ENCODE results near the gene CTSL. TPM values are rescaled to one million over a fixed set of nuclear protein-coding genes. Genes with fewer than 3 reads are reported as not detected.

CTSL gene
- total and polyA plus RNA-seq, 2 of the 13 experiments (the other 11 are each of a cell fraction or from before 2014, with no cell fraction given) = 78.1 to 113 TPM

GRCh38 chr9:87714819-87715218 is 11.1 kb upstream of the CTSL start (continued):
- TF ChIP-seq KLF11 (CRISPR knock-in tag; IDR thresholded peaks at IDR 0.05) = no peak
- TF ChIP-seq KLF6 (CRISPR knock-in tag; IDR thresholded peaks at IDR 0.05) = peak; percentile 60; the same call in 1 of the 2 replicates
- 0 out of 2 replicates have a peak, but pooled peaks have one; percentile 29 for TF ChIP-seq HOXA3 (CRISPR knock-in tag; IDR thresholded peaks at IDR 0.05)
- TF ChIP-seq CC2D1A (CRISPR knock-in tag; IDR thresholded peaks at IDR 0.05) = no peak
- TF ChIP-seq SAP130 (CRISPR knock-in tag; IDR thresholded peaks at IDR 0.05; ENCODE audit: low read depth) = peak; percentile 87
- TF ChIP-seq ASH2L (IDR thresholded peaks at IDR 0.05; ENCODE audit: insufficient read length, low read depth, low read length) = no peak
- TF ChIP-seq ZNF614 (CRISPR knock-in tag; IDR thresholded peaks at IDR 0.05; ENCODE audit: borderline replicate concordance) = peak; percentile 74; the same call in 1 of the 2 replicates
- no peak for TF ChIP-seq ZNF564 (CRISPR knock-in tag; IDR thresholded peaks at IDR 0.05)
- TF ChIP-seq, protein P1, sequence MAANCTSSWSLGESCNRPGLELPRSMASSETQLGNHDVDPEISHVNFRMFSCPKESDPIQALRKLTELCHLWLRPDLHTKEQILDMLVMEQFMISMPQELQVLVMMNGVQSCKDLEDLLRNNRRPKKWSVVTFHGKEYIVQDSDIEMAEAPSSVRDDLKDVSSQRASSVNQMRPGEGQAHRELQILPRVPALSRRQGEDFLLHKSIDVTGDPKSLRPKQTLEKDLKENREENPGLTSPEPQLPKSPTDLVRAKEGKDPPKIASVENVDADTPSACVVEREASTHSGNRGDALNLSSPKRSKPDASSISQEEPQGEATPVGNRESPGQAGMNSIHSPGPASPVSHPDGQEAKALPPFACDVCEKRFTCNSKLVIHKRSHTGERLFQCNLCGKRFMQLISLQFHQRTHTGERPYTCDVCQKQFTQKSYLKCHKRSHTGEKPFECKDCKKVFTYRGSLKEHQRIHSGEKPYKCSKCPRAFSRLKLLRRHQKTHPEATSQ (CRISPR knock-in tag; IDR thresholded peaks at IDR 0.05; ENCODE audit: borderline replicate concordance) = no peak
- TF ChIP-seq, protein P2, sequence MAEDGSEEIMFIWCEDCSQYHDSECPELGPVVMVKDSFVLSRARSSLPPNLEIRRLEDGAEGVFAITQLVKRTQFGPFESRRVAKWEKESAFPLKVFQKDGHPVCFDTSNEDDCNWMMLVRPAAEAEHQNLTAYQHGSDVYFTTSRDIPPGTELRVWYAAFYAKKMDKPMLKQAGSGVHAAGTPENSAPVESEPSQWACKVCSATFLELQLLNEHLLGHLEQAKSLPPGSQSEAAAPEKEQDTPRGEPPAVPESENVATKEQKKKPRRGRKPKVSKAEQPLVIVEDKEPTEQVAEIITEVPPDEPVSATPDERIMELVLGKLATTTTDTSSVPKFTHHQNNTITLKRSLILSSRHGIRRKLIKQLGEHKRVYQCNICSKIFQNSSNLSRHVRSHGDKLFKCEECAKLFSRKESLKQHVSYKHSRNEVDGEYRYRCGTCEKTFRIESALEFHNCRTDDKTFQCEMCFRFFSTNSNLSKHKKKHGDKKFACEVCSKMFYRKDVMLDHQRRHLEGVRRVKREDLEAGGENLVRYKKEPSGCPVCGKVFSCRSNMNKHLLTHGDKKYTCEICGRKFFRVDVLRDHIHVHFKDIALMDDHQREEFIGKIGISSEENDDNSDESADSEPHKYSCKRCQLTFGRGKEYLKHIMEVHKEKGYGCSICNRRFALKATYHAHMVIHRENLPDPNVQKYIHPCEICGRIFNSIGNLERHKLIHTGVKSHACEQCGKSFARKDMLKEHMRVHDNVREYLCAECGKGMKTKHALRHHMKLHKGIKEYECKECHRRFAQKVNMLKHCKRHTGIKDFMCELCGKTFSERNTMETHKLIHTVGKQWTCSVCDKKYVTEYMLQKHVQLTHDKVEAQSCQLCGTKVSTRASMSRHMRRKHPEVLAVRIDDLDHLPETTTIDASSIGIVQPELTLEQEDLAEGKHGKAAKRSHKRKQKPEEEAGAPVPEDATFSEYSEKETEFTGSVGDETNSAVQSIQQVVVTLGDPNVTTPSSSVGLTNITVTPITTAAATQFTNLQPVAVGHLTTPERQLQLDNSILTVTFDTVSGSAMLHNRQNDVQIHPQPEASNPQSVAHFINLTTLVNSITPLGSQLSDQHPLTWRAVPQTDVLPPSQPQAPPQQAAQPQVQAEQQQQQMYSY (CRISPR knock-in tag; IDR thresholded peaks at IDR 0.05) = no peak
- TF ChIP-seq ZNF788 (CRISPR knock-in tag; IDR thresholded peaks at IDR 0.05; ENCODE audit: borderline replicate concordance) = no peak
- TF ChIP-seq SALL1 (CRISPR knock-in tag; IDR thresholded peaks at IDR 0.05) = peak; percentile 79
- TF ChIP-seq NR2C2 (CRISPR knock-in tag; IDR thresholded peaks at IDR 0.05; ENCODE audit: borderline replicate concordance) = no peak
- TF ChIP-seq KIAA2018 (CRISPR knock-in tag; IDR thresholded peaks at IDR 0.05; ENCODE audit: borderline replicate concordance) = no peak
- TF ChIP-seq ZNF121 (CRISPR knock-in tag; IDR thresholded peaks at IDR 0.05) = no peak
- TF ChIP-seq ZNF761 (CRISPR knock-in tag; conservative IDR thresholded peaks at IDR 0.05) = no peak
